ENCODE results near the gene ZMAT5.

The ZMAT5 gene

DNA sequence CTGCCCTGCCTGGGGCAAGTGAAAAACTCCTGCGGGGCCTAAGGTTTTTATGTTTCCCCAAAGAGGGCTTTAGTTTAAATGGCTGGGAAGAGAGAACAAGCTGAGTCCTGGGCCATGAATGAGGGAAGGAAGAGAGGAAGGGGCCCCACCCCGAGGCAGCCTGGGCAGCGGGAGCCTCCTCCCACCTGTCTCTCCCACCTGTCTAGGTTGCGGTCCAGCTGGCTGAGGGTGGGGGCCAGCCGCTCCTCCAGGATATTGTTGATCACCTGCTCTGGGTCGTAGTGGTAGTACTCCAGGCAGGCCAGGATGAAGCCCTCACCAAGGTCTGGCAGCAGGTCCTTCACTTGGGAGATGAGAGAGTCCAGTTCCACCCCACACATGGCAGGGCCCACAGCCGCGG lies 35.0 kb upstream of the ZMAT5 start:
- Histone ChIP-seq H3K4me3 (ENCODE audit: low read depth in 1 of 2, low read length in 2 of 2) (no peak overlapping the region), H3K36me3 (ENCODE audit: control insufficient read depth in 1 of 2, insufficient read depth in 2 of 2, low read length in 2 of 2) (peaks cover 59 to 82% of the 10 kb centered on the region in 2 donors), H3K4me1 (ENCODE audit: control insufficient read depth in 1 of 2, insufficient read depth in 2 of 2, low read length in 2 of 2) (peaks cover 0 to 20% of the 10 kb centered on the region in 2 donors), H3K9me3 (ENCODE audit: control insufficient read depth in 1 of 2, low read length in 2 of 2) (no peaks in the 10 kb centered on the region), H3K27ac (ENCODE audit: low read length) (no peak overlapping the region), H3K27me3 (ENCODE audit: low read depth, low read length) (no peaks in the 10 kb centered on the region)

DNA sequence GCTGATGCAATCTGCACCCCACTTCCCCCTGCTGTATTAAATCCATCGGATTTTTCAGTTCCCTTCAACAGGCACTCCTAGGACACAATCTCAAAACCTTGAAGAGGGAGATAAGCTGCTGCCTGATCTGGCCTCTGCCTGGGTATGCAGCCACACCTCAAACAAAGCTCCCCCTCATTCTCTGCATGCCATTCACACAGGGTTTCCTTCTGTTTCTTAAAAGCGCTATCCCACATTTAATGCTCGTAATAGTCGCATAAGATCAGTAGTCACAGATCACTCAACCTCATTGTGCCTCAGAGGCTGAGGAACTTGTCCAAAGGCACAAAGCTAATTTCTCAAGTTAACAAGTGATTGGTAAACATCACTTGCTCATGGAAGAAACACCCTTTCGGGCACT lies 34.3 kb upstream of the ZMAT5 start:
- peaks cover 0 to 16% of the 10 kb centered on the region in 2 donors for H3K4me1 ChIP-seq (ENCODE audit: control insufficient read depth in 1 of 2, insufficient read depth in 2 of 2, low read length in 2 of 2)

DNA sequence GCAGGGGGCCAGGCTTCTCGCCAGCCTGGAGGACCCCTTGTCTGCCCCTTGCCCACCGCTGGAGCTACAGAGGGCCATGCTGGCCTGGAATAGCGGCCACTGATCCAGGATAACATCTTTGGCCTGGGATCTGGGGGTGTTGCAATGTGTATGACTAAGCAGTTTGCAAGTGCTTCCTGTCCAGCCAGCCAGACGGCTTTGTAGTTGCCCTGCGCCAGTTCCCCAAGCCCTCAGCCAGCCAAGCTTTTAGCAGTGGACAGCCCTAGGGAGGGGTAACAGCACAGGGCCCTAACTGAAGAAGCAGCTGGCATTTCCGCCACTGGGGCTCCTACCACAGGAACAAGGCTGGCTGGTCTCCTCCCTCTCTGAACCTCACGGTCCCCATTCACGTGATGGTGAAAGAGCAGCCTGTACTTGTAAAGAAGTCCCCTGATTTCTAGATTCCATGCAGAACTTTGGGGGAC lies 32.4 kb upstream of the ZMAT5 start:
- no peak overlapping the region for H3K4me3 ChIP-seq (ENCODE audit: low read depth in 1 of 2, low read length in 2 of 2)
- peaks cover 50 to 71% of the 10 kb centered on the region in 2 donors for H3K36me3 ChIP-seq (ENCODE audit: control insufficient read depth in 1 of 2, insufficient read depth in 2 of 2, low read length in 2 of 2)
- peak overlapping the region; percentile 40 for H3K27ac ChIP-seq (ENCODE audit: low read length)
- H3K4me1 ChIP-seq (ENCODE audit: control insufficient read depth in 1 of 2, insufficient read depth in 2 of 2, low read length in 2 of 2): peaks cover 0 to 13% of the 10 kb centered on the region in 2 donors
- H3K27me3 ChIP-seq (ENCODE audit: low read depth, low read length): no peaks in the 10 kb centered on the region
- no peaks in the 10 kb centered on the region for H3K9me3 ChIP-seq (ENCODE audit: control insufficient read depth in 1 of 2, low read length in 2 of 2)

More for the DNA sequence above, 34.3 kb upstream of the ZMAT5 start:
- Histone ChIP-seq H3K36me3 (ENCODE audit: control insufficient read depth in 1 of 2, insufficient read depth in 2 of 2, low read length in 2 of 2) (peaks cover 59 to 82% of the 10 kb centered on the region in 2 donors), H3K9me3 (ENCODE audit: control insufficient read depth in 1 of 2, low read length in 2 of 2) (no peaks in the 10 kb centered on the region), H3K4me3 (ENCODE audit: low read depth in 1 of 2, low read length in 2 of 2) (no peak overlapping the region), H3K27me3 (ENCODE audit: low read depth, low read length) (no peaks in the 10 kb centered on the region), H3K27ac (ENCODE audit: low read length) (no peak overlapping the region)

DNA sequence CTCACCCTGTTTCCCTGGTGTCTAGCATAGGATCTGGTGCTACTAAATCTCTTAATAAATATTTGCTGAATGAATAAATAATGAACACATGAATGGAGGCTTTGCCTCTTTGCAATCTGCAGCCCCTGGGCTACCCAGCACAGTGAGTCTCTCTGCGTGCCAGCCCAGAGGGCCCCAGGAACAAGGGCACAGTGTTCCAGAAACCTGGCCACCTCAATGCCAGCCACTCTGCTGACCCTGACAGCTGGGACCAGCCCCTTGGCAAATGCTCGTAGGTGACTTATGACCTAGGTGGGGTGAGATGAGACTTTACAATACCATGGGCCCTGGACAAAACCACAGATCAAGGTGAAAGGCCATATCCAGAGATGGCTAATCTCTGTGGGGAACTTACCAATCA lies 32.0 kb upstream of the ZMAT5 start:
- H3K27ac ChIP-seq (ENCODE audit: low read length): no peak overlapping the region
- H3K27me3 ChIP-seq (ENCODE audit: low read depth, low read length): no peaks in the 10 kb centered on the region
- no peaks in the 10 kb centered on the region for H3K9me3 ChIP-seq (ENCODE audit: control insufficient read depth in 1 of 2, low read length in 2 of 2)
- H3K36me3 ChIP-seq (ENCODE audit: control insufficient read depth in 1 of 2, insufficient read depth in 2 of 2, low read length in 2 of 2): peaks cover 47 to 66% of the 10 kb centered on the region in 2 donors
- H3K4me1 ChIP-seq (ENCODE audit: control insufficient read depth in 1 of 2, insufficient read depth in 2 of 2, low read length in 2 of 2): peaks cover 0 to 13% of the 10 kb centered on the region in 2 donors
- no peak overlapping the region for H3K4me3 ChIP-seq (ENCODE audit: low read depth in 1 of 2, low read length in 2 of 2)

DNA sequence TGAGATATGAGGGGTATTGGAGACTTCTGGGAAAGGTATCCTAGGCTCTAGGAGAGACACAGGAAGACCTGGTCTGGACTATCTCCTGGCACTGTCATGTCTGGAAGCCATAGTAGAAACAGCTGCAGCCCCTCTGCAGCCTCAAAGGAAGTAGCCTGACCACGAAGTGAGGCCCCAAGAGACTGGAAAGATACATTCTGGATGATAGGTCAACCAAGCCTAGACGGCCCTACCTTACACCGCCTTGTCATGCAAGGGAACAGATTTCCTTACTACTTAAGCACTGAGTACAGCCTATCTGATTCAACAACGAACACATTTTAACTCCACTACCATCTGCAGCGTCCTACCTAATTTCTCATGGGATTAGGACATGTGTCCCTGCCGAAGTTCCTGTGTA lies 31.5 kb upstream of the ZMAT5 start:
- Histone ChIP-seq H3K27ac (ENCODE audit: low read length) (no peak overlapping the region), H3K4me1 (ENCODE audit: control insufficient read depth in 1 of 2, insufficient read depth in 2 of 2, low read length in 2 of 2) (peaks cover 0 to 13% of the 10 kb centered on the region in 2 donors), H3K36me3 (ENCODE audit: control insufficient read depth in 1 of 2, insufficient read depth in 2 of 2, low read length in 2 of 2) (peaks cover 47 to 65% of the 10 kb centered on the region in 2 donors), H3K4me3 (ENCODE audit: low read depth in 1 of 2, low read length in 2 of 2) (no peak overlapping the region), H3K9me3 (ENCODE audit: control insufficient read depth in 1 of 2, low read length in 2 of 2) (no peaks in the 10 kb centered on the region), H3K27me3 (ENCODE audit: low read depth, low read length) (no peaks in the 10 kb centered on the region)

DNA sequence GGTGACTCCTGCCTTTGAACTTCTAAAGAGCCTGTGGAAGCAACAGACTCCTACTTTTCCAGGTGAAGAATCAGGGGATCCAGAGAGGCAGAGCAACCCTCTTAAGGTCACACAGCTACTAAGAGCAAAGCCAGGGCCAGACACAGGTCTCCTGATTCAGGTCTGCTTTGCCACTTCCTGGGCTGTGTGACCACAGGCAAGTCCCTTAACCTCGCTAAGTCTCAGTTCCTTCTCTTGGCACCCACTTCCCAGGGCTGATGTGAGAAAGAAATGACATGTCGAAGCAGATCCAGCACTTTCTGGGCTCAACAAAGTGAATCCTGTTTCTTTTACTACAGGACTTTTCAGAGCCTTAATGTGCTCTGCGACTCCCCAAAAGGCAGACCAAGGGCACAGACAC lies 30.5 kb upstream of the ZMAT5 start:
- H3K36me3 ChIP-seq (ENCODE audit: control insufficient read depth in 1 of 2, insufficient read depth in 2 of 2, low read length in 2 of 2): peaks cover 50 to 74% of the 10 kb centered on the region in 2 donors
- no peaks in the 10 kb centered on the region for H3K27me3 ChIP-seq (ENCODE audit: low read depth, low read length)
- H3K4me1 ChIP-seq (ENCODE audit: control insufficient read depth in 1 of 2, insufficient read depth in 2 of 2, low read length in 2 of 2): peaks cover 0 to 13% of the 10 kb centered on the region in 2 donors
- no peak overlapping the region for H3K27ac ChIP-seq (ENCODE audit: low read length)
- H3K9me3 ChIP-seq (ENCODE audit: control insufficient read depth in 1 of 2, low read length in 2 of 2): no peaks in the 10 kb centered on the region
- no peak overlapping the region for H3K4me3 ChIP-seq (ENCODE audit: low read depth in 1 of 2, low read length in 2 of 2)

DNA sequence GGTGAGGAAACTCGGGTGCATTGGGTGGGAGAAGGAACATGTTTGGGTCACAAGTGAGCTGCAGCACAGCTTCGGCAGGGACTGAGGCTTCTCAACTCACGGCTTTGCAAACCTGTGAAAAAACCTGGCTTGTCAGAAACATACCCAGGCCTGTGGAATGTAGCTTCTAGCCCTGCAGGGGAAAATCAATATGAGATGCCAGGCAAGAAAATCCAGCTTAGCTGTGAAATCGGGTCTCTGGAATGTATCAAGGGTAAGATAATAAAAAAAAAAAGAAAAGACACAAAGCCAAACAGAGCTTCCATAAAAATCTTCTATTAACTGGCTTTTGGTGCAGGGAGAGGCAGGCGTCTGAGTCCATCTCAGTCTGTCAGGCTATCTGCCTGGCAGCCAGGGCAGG lies 28.9 kb upstream of the ZMAT5 start:
- Histone ChIP-seq H3K4me3 (ENCODE audit: low read depth in 1 of 2, low read length in 2 of 2) (no peak overlapping the region), H3K9me3 (ENCODE audit: control insufficient read depth in 1 of 2, low read length in 2 of 2) (no peaks in the 10 kb centered on the region), H3K27me3 (ENCODE audit: low read depth, low read length) (no peaks in the 10 kb centered on the region), H3K4me1 (ENCODE audit: control insufficient read depth in 1 of 2, insufficient read depth in 2 of 2, low read length in 2 of 2) (peaks cover 0 to 13% of the 10 kb centered on the region in 2 donors), H3K36me3 (ENCODE audit: control insufficient read depth in 1 of 2, insufficient read depth in 2 of 2, low read length in 2 of 2) (peaks cover 50 to 74% of the 10 kb centered on the region in 2 donors), H3K27ac (ENCODE audit: low read length) (no peak overlapping the region)

DNA sequence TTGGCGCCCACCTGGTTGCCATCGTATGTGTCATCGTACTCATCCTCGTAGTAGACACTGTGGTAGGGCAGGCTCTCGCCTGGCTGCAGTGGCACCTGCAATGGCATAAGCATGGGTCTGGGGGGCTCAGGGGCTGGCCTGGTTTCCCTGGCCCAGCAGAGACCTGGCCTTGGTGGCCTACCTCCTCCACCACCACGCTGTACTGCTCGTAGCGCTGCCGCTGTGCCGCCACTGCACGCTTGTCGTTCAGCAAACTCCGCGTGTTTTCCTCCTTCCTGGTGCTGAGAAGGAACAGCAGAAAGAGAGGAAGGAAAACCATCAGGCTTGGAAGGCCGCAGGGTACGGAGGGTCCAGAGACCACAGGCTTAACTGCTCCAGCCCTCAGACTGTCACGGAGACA lies 26.6 kb upstream of the ZMAT5 start:
- Histone ChIP-seq H3K36me3 (ENCODE audit: control insufficient read depth in 1 of 2, insufficient read depth in 2 of 2, low read length in 2 of 2) (peaks cover 59 to 74% of the 10 kb centered on the region in 2 donors), H3K4me1 (ENCODE audit: control insufficient read depth in 1 of 2, insufficient read depth in 2 of 2, low read length in 2 of 2) (peaks cover 0 to 4% of the 10 kb centered on the region in 2 donors), H3K9me3 (ENCODE audit: control insufficient read depth in 1 of 2, low read length in 2 of 2) (no peaks in the 10 kb centered on the region), H3K4me3 (ENCODE audit: low read depth in 1 of 2, low read length in 2 of 2) (no peak overlapping the region), H3K27me3 (ENCODE audit: low read depth, low read length) (no peaks in the 10 kb centered on the region), H3K27ac (ENCODE audit: low read length) (no peak overlapping the region)

DNA sequence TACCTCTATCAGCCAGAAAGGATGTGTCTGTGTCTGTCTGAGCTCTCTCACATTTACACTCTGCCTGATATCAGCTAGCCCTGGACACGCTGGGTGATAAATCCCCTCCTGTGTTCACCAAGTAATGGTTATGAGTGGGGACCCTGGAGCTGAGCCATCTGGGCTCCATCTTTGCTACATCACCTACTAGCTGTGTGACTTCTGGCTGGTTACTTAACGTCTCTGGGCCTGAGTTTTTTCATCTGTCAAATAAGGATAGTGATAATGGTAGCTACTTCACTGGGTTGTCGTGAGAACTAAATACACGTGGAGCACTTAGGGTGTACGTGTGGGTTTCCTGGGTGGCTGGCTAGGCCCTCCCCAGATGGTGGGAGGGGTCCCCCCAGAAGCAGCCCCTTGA lies 23.3 kb upstream of the ZMAT5 start:
- Histone ChIP-seq H3K27ac (ENCODE audit: low read length) (no peak overlapping the region), H3K4me3 (ENCODE audit: low read depth in 1 of 2, low read length in 2 of 2) (no peak overlapping the region), H3K4me1 (ENCODE audit: control insufficient read depth in 1 of 2, insufficient read depth in 2 of 2, low read length in 2 of 2) (no peaks in the 10 kb centered on the region), H3K36me3 (ENCODE audit: control insufficient read depth in 1 of 2, insufficient read depth in 2 of 2, low read length in 2 of 2) (peaks cover 45 to 60% of the 10 kb centered on the region in 2 donors), H3K9me3 (ENCODE audit: control insufficient read depth in 1 of 2, low read length in 2 of 2) (no peaks in the 10 kb centered on the region), H3K27me3 (ENCODE audit: low read depth, low read length) (no peaks in the 10 kb centered on the region)

DNA sequence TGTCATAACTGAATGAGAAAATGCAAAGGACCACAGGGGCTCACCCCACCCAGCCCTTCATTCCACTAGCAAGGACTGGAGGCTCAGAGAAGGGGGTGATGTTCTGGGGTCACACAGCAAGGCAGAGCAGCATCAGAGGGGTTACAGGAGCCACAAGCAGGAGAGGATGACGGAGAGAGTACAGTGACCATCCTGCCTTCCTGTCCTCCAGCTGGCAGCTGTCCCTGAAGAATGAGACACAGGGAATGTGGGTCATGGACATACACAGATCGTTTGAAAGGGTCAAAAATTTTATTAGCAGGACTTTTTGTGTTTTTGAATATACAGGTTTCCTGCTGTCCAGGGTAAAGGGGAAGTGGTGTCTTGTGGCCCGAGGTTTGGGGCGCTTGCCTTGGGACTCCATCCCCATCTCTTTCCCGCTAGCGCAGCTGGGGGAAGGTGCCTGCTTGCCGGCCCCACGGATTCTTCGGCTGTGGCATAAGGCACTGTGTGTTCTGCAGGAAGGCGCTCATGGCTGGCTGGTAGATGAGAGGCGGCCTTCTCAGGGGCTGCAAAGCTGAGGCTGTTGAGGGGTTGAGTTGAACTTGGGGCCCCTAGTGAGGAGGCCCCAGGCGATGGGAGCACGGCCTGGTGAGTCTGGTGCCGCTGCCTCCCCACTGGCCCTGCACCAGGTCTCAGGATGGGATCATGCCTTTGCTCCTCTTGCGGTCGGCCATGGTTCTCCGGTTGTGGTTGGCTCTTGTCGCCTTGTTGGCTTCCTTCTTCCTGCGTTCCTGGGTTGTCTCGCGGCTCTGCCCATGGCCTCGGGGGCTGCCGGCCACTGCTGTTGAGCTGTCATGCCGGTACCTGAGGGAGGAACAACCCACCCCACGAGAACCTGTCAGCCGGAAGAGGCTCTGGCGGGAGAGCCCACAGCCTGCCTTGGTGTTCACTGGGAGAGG lies 21.8 kb upstream of the ZMAT5 start:
- Histone ChIP-seq H3K4me1 (ENCODE audit: control insufficient read depth in 1 of 2, insufficient read depth in 2 of 2, low read length in 2 of 2) (peaks cover 0 to 9% of the 10 kb centered on the region in 2 donors), H3K4me3 (ENCODE audit: low read depth in 1 of 2, low read length in 2 of 2) (no peak overlapping the region), H3K9me3 (ENCODE audit: control insufficient read depth in 1 of 2, low read length in 2 of 2) (no peaks in the 10 kb centered on the region), H3K27me3 (ENCODE audit: low read depth, low read length) (no peaks in the 10 kb centered on the region), H3K36me3 (ENCODE audit: control insufficient read depth in 1 of 2, insufficient read depth in 2 of 2, low read length in 2 of 2) (peaks cover 38 to 59% of the 10 kb centered on the region in 2 donors), H3K27ac (ENCODE audit: low read length) (no peak overlapping the region)

DNA sequence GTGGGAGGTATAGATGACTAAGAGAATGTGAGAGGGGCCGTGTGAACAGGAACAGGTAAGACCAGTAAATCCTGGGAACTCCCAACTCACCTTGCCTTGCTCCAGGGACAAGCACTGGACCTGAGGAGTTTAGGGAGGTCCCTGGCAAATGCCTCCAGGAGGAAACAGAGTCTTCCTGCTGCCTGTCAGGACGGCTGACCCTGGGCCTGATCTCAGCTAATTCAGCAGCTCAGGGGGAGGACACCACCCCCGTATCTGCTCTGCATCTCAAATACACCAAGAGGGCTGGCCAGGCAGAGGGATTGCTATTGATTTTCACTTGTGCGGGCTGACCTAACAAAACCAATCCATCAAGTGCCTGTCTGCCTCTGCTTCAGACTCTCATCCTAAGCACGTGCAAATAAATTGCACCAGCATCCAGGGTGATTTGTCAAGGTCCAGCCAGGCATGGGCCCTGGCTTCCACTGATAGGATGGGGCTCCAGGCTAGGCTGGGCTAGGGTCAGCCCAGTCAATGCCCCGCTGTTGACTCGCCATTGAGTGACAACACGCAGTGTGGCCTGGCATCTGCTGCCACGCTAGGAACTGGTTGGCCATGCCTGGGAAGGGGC lies 20.7 kb upstream of the ZMAT5 start:
- Histone ChIP-seq H3K4me1 (ENCODE audit: control insufficient read depth in 1 of 2, insufficient read depth in 2 of 2, low read length in 2 of 2) (peaks cover under 1 to 9% of the 10 kb centered on the region in 2 donors), H3K27me3 (ENCODE audit: low read depth, low read length) (no peaks in the 10 kb centered on the region), H3K27ac (ENCODE audit: low read length) (no peak overlapping the region), H3K9me3 (ENCODE audit: control insufficient read depth in 1 of 2, low read length in 2 of 2) (no peaks in the 10 kb centered on the region), H3K36me3 (ENCODE audit: control insufficient read depth in 1 of 2, insufficient read depth in 2 of 2, low read length in 2 of 2) (peaks cover 33 to 48% of the 10 kb centered on the region in 2 donors), H3K4me3 (ENCODE audit: low read depth in 1 of 2, low read length in 2 of 2) (no peak overlapping the region)

Measured in muscle layer of duodenum (tissue), 2 donors.